OCI-LY3 (cell line): Measurements from ENCODE around the gene ZNF839.

Experiments used
- CTCF ChIP-seq: fragments of 200-600, 300-600 bp; sonication (generic); IDR thresholded peaks from 2 replicates; pipeline ENCODE4 v1.5.1; 2014; ENCODE audit warnings: antibody characterized with exemption, low read length, low read depth
- EZH2phosphoT487 ChIP-seq: fragments of 200-600 bp; shearing (Covaris generic); IDR thresholded peaks from 2 replicates; pipeline ENCODE4 v1.6.1; 2018; ENCODE audit warnings: antibody characterized with exemption, mixed run types, low read depth

- TF ChIP-seq CTCF (peak; percentile 93), EZH2phosphoT487 (no peak)
Measured at GRCh38 chr14:102314242-102315011, 5.1 kb upstream of the ZNF839 start.
